HepG2 (cell line): ENCODE measurements around the gene SYVN1.

Experiments used
- CHD2 ChIP-seq: IDR thresholded peaks from 2 replicates; pipeline ENCODE4 v1.6.1; 2011; ENCODE audit warnings: low read depth, low read length, improper control_type of control experiment
- CTCF ChIP-seq: sonication (generic); formaldehyde crosslinking; IDR thresholded peaks from 2 replicates; pipeline ENCODE4 v1.5.0; 2020; ENCODE audit warnings: mild to moderate bottlenecking, missing genetic modification reagents, moderate library complexity
- EP300 ChIP-seq, 3 experiments: sonication (generic) in 1 of 3; formaldehyde crosslinking in 1 of 3; IDR thresholded peaks; 2 replicates each; pipeline versions ENCODE4 v1.5.1 to v1.6.1; 2011 to 2020; ENCODE audit warnings: low read depth in 2 of 3, low read length in 2 of 3, borderline replicate concordance in 1 of 3, improper control_type of control experiment in 1 of 3, mild to moderate bottlenecking in 1 of 3, missing genetic modification reagents in 1 of 3, moderate library complexity in 1 of 3
- JUN ChIP-seq: sonication (generic); formaldehyde crosslinking; IDR thresholded peaks from 2 replicates; pipeline ENCODE4 v1.4.0; 2020; ENCODE audit warnings: mild to moderate bottlenecking, missing genetic modification reagents
- MZF1 ChIP-seq: sonication (generic); formaldehyde crosslinking; IDR thresholded peaks from 2 replicates; pipeline ENCODE4 v1.8.1; 2023; ENCODE audit warnings: mild to moderate bottlenecking, missing genetic modification reagents, borderline replicate concordance
- NR0B2 ChIP-seq: sonication (generic); formaldehyde crosslinking; IDR thresholded peaks from 2 replicates; pipeline ENCODE4 v1.4.0; 2020; ENCODE audit warnings: mild to moderate bottlenecking, missing genetic modification reagents
- PHF20 ChIP-seq: sonication (generic); formaldehyde crosslinking; IDR thresholded peaks from 2 replicates; pipeline ENCODE4 v1.5.0; 2020; ENCODE audit warnings: mild to moderate bottlenecking, missing genetic modification reagents
- ZBTB14 ChIP-seq: sonication (generic); formaldehyde crosslinking; IDR thresholded peaks from 2 replicates; pipeline ENCODE4 v1.4.0; 2020; ENCODE audit warnings: missing genetic modification reagents
- ZNF230 ChIP-seq: sonication (generic); formaldehyde crosslinking; IDR thresholded peaks from 2 replicates; pipeline ENCODE4 v1.4.0; 2020; ENCODE audit warnings: mild to moderate bottlenecking, missing genetic modification reagents
- ZNF256 ChIP-seq: sonication (generic); formaldehyde crosslinking; conservative IDR thresholded peaks from 2 replicates; pipeline ENCODE4 v1.4.0; 2020; ENCODE audit warnings: missing genetic modification reagents
- ZNF468 ChIP-seq: sonication (generic); formaldehyde crosslinking; IDR thresholded peaks from 2 replicates; pipeline ENCODE4 v1.8.0; 2022; ENCODE audit warnings: mild to moderate bottlenecking, moderate library complexity, missing genetic modification reagents
- ZNF704 ChIP-seq: sonication (generic); formaldehyde crosslinking; IDR thresholded peaks from 2 replicates; pipeline ENCODE4 v1.8.1; 2023; ENCODE audit warnings: mild to moderate bottlenecking, inconsistent platforms, moderate library complexity, missing genetic modification reagents, borderline replicate concordance

GRCh38 chr11:65132988-65133700, 1.2 kb downstream of the SYVN1 start:
- TF ChIP-seq CTCF (no peak), JUN (CRISPR knock-in tag) (no peak), ZNF468 (no peak), ZNF704 (CRISPR knock-in tag) (no peak), NR0B2 (CRISPR knock-in tag) (no peak), EP300 (IDR thresholded peaks at IDR 0.05; ENCODE audit: low read depth in 2 of 2, low read length in 2 of 2) (no peak), EP300 (CRISPR knock-in tag; IDR thresholded peaks at IDR 0.05; ENCODE audit: borderline replicate concordance) (no peak), ZBTB14 (CRISPR knock-in tag) (no peak), MZF1 (CRISPR knock-in tag) (no peak), ZNF230 (CRISPR knock-in tag) (no peak), CHD2 (no peak), ZNF256 (CRISPR knock-in tag) (no peak), PHF20 (CRISPR knock-in tag) (no peak)
